ENCODE results near the gene LRRC8D.

The LRRC8D gene

DNA sequence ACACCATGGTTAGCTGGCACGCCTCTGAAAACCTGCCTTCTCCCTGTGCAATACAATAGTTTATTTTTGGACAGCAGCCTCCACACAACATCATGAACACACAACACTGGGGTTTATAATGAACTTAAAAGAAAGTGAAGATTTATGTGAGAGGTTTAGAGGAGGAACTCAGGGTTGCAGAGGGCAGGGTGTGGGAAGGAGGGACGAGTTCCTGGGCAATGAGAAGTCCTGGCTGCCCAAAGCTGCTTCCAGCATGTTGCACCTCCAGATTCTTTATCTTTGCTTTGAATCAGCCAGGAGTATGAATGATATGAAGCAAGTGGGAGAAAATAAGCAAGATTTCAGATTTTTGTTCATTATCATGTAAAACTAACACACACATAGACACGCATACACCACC is 11.3 kb upstream of the LRRC8D start:
- H3K27ac ChIP-seq: no peak overlapping the region
- TF ChIP-seq, protein P1, sequence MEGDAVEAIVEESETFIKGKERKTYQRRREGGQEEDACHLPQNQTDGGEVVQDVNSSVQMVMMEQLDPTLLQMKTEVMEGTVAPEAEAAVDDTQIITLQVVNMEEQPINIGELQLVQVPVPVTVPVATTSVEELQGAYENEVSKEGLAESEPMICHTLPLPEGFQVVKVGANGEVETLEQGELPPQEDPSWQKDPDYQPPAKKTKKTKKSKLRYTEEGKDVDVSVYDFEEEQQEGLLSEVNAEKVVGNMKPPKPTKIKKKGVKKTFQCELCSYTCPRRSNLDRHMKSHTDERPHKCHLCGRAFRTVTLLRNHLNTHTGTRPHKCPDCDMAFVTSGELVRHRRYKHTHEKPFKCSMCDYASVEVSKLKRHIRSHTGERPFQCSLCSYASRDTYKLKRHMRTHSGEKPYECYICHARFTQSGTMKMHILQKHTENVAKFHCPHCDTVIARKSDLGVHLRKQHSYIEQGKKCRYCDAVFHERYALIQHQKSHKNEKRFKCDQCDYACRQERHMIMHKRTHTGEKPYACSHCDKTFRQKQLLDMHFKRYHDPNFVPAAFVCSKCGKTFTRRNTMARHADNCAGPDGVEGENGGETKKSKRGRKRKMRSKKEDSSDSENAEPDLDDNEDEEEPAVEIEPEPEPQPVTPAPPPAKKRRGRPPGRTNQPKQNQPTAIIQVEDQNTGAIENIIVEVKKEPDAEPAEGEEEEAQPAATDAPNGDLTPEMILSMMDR (conservative IDR thresholded peaks at IDR 0.05): no peak

GRCh38 chr1:89810302-89810701 is 10.5 kb upstream of the LRRC8D start:
- TF ChIP-seq, protein P1 (conservative IDR thresholded peaks at IDR 0.05): no peak
- no peak overlapping the region for H3K27ac ChIP-seq

DNA sequence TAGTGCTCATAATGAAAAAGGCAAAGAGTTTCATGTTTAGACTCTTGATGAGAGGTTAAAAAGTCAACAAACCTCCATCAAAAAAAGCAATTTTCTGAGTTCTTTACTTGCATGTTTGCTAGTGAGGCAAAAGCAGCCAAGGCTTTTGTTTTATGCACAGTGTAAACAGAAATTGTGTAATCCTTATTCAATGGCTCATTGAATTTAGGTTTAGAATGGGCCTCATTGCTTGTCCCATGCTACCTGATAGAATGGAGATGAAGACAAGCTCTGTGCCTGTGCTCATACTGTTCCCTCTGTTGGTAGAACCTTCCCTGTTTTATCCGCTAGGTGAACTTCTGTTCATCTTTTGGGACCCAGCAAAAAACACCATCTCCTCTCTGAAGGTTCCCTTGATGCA is 10.0 kb upstream of the LRRC8D start:
- H3K27ac ChIP-seq: no peak overlapping the region
- TF ChIP-seq, protein P1 (conservative IDR thresholded peaks at IDR 0.05): no peak

- no peak overlapping the region for H3K27ac ChIP-seq
- TF ChIP-seq, protein P1 (conservative IDR thresholded peaks at IDR 0.05): no peak
These were observed 7.8 kb upstream of the LRRC8D start for GRCh38 chr1:89812992-89813391.

GRCh38 chr1:89815040-89815439 is 5.8 kb upstream of the LRRC8D start:
- TF ChIP-seq, protein P1 (conservative IDR thresholded peaks at IDR 0.05): no peak
- H3K27ac ChIP-seq: no peak overlapping the region

- H3K27ac ChIP-seq: no peak overlapping the region
These were observed 5.2 kb upstream of the LRRC8D start for GRCh38 chr1:89815611-89816010.

GRCh38 chr1:89816366-89816765 is 4.5 kb upstream of the LRRC8D start:
- H3K27ac ChIP-seq: no peak overlapping the region

More at GRCh38 chr1:89815611-89816010, 5.2 kb upstream of the LRRC8D start:
- TF ChIP-seq, protein P1 (conservative IDR thresholded peaks at IDR 0.05): no peak

More at GRCh38 chr1:89816366-89816765, 4.5 kb upstream of the LRRC8D start:
- TF ChIP-seq, protein P1 (conservative IDR thresholded peaks at IDR 0.05): no peak
